Kidney epithelial cell (primary cell): ENCODE data around the gene GPR160. TPM values are rescaled to one million over a fixed set of nuclear protein-coding genes. Genes with fewer than 3 reads are reported as not detected.

ENCODE experiments used
- DNase-seq: peaks from one replicate; pipeline ENCODE4 v3.0.0-alpha.2; 2010; ENCODE audit warnings: low read depth
- H3K27me3 ChIP-seq: 2 replicates; pipeline ENCODE4 v1.6.0; 2011; ENCODE audit warnings: low read length; ENCODE audit not compliant: control insufficient read depth, insufficient read depth
- H3K36me3 ChIP-seq: 2 replicates; pipeline ENCODE4 v1.5.1; 2011; ENCODE audit warnings: low read length; ENCODE audit not compliant: control insufficient read depth, insufficient read depth
- H3K4me3 ChIP-seq: 2 replicates; pipeline ENCODE4 v1.5.1; 2011; ENCODE audit warnings: low read depth, mild to moderate bottlenecking, control low read depth, low read length
- CTCF ChIP-seq: IDR thresholded peaks from 2 replicates; pipeline ENCODE4 v1.5.1; 2011; ENCODE audit warnings: mild to moderate bottlenecking, moderate library complexity, low read length, control low read depth, inconsistent platforms; ENCODE audit not compliant: insufficient read depth, poor library complexity, severe bottlenecking
- total RNA-seq: library from RNA; depleted of rRNA; stranded (reverse); fragments of >200 nt; gene quantifications from 2 replicates; pipeline ENCODE4 v1.2.3, GENCODE V29; 2015

The GPR160 gene
- total RNA-seq, 1 donor from 2014 or later, result 14.2 TPM

- no peaks in the 10 kb centered on the region for H3K27me3 ChIP-seq
- no peak for DNase-seq
- H3K4me3 ChIP-seq, result no peak overlapping the region
- TF ChIP-seq CTCF, result no peak
- H3K36me3 ChIP-seq, result no peaks in the 10 kb centered on the region
Observed at GRCh38 chr3:170056710-170057454, 19.1 kb downstream of the GPR160 start.

GRCh38 chr3:170057550-170057949 lies 19.8 kb downstream of the GPR160 start:
- H3K27me3 ChIP-seq, result no peaks in the 10 kb centered on the region
- no peaks in the 10 kb centered on the region for H3K36me3 ChIP-seq
- no peak overlapping the region for H3K4me3 ChIP-seq
- no peak for DNase-seq
- no peak for TF ChIP-seq CTCF

GRCh38 chr3:170058127-170058526 lies 20.3 kb downstream of the GPR160 start:
- DNase-seq, result no peak
- H3K4me3 ChIP-seq, result no peak overlapping the region
- H3K36me3 ChIP-seq, result no peaks in the 10 kb centered on the region
- TF ChIP-seq CTCF, result no peak
- no peaks in the 10 kb centered on the region for H3K27me3 ChIP-seq

- H3K4me3 ChIP-seq, result no peak overlapping the region
- no peaks in the 10 kb centered on the region for H3K36me3 ChIP-seq
- no peak for TF ChIP-seq CTCF
- no peaks in the 10 kb centered on the region for H3K27me3 ChIP-seq
- no peak for DNase-seq
Observed at GRCh38 chr3:170059447-170059846, 21.7 kb downstream of the GPR160 start.

GRCh38 chr3:170062068-170062467 lies 24.3 kb downstream of the GPR160 start:
- no peak for TF ChIP-seq CTCF
- Histone ChIP-seq H3K27me3 (no peaks in the 10 kb centered on the region), H3K36me3 (no peaks in the 10 kb centered on the region), H3K4me3 (no peak overlapping the region)
- DNase-seq, result no peak

GRCh38 chr3:170062769-170063168 lies 25.0 kb downstream of the GPR160 start:
- no peak overlapping the region for H3K4me3 ChIP-seq
- DNase-seq, result no peak
- no peaks in the 10 kb centered on the region for H3K27me3 ChIP-seq
- TF ChIP-seq CTCF, result no peak
- H3K36me3 ChIP-seq, result no peaks in the 10 kb centered on the region
